Ovary (tissue), 10 donors: ENCODE results near the gene CST11. TPM values are rescaled to one million over a fixed set of nuclear protein-coding genes. Genes with fewer than 3 reads are reported as not detected.

Experiments used
- DNase-seq, 5 donors: peaks; one replicate each; pipeline ENCODE4 v3.0.0-alpha.2; 2019 to 2020
- H3K27ac ChIP-seq, 2 donors: fragments of 200-600 bp; one replicate each; pipeline versions ENCODE4 v1.5.1 to v1.8.0; 2019 to 2022
- H3K27me3 ChIP-seq: fragments of 200-600 bp; one replicate; pipeline ENCODE4 v1.8.0; 2022
- H3K36me3 ChIP-seq: fragments of 200-600 bp; sonication (generic); one replicate; pipeline ENCODE4 v1.5.1; 2019
- H3K4me1 ChIP-seq: one replicate; pipeline ENCODE4 v1.8.1; 2013; ENCODE audit warnings: mild to moderate bottlenecking, moderate library complexity; ENCODE audit not compliant: insufficient read depth
- H3K4me3 ChIP-seq: fragments of 200-600 bp; sonication (generic); one replicate; pipeline ENCODE4 v1.5.1; 2017
- H3K9me3 ChIP-seq, 2 donors: fragments of 200-600 bp in 1 of 2; sonication (generic) in 1 of 2; one replicate each; pipeline versions ENCODE4 v1.5.1 to v1.8.1; 2013 to 2019; ENCODE audit warnings: mild to moderate bottlenecking in 1 of 2, moderate library complexity in 1 of 2
- EP300 ChIP-seq: sonication (generic); formaldehyde crosslinking; IDR thresholded peaks from one replicate; pipeline ENCODE4 v1.6.1; 2017; ENCODE audit warnings: antibody characterized with exemption
- POLR2A ChIP-seq: fragments of 450-650 bp; IDR thresholded peaks from one replicate; pipeline ENCODE4 v1.6.1; 2017; ENCODE audit warnings: antibody characterized with exemption, mild to moderate bottlenecking, moderate library complexity
- WGBS, 3 donors: extraction: QIAGEN DNeasy Blood & Tissue Kit in 1 of 3; methylation state at CpG; one replicate each; pipeline versions ENCODE4 v1.1.5 to v1.1.7; 2013 to 2017; 5-methylcytosine and 5-hydroxymethylcytosine counted together
- intact Hi-C, 4 donors: fragments of 100-400 bp; cut with DNase I; formaldehyde crosslinking; loops; one replicate each; pipeline versions ENCODE4 v1.11.0 to v1.15.1; 2022 to 2023
- long read RNA-seq, 3 donors: library from polyadenylated mRNA in 2 of 3; unstranded in 2 of 3; transcript quantifications; one replicate each; pipeline ENCODE4 v2.0.0 and lab custom pipeline, GENCODE V29; 2021 to 2026
- polyA plus RNA-seq, 2 donors: library from polyadenylated mRNA; stranded (reverse); fragments of 200-250 nt in 1 of 2; fragments of 350-450 nt in 1 of 2; fragmentation: Illumina TruSeq in 1 of 2; extraction: RNeasy Lipid Tissue Mini Kit (QIAGEN cat#74804) in 1 of 2; gene quantifications; one replicate each; pipeline ENCODE4 v1.2.3, GENCODE V29; 2013 to 2014
- total RNA-seq, 7 donors: library from RNA; depleted of rRNA in 2 of 7; stranded (reverse); fragments of >200 nt in 2 of 7; fragmentation: NEBNext Ultra II Directional in 3 of 7; extraction: Animal tissue kit (Norgen Biotek cat#: 25700) in 3 of 7; gene quantifications; one replicate each; pipeline versions ENCODE4 v1.1.0 to v1.2.4, GENCODE V29; 2016 to 2023
- TF ChIP-seq, protein P1 (sequence below), 3 donors: fragments of 450-650 bp in 2 of 3; fragments of 200-600 bp in 1 of 3; IDR thresholded peaks; one replicate each; pipeline versions ENCODE4 v1.5.1 to v1.8.0; 2016 to 2022; ENCODE audit warnings: antibody characterized with exemption in 3 of 3, mild to moderate bottlenecking in 1 of 3
- donor health status: DM: no; HTN: no; CAD: no; lungs with moderate emphysema.
- donor health status: DM: no; HTN: no; CAD: no.
- donor health status: Bipolar disorder and iron deficiency.
- donor health status: DM: yes; HTN: yes; CAD: no.
- donor health status: DM: no; HTN: no; CAD: no.
- donor health status: DM: yes; HTN: yes; CAD: no.

The CST11 gene, protein sequence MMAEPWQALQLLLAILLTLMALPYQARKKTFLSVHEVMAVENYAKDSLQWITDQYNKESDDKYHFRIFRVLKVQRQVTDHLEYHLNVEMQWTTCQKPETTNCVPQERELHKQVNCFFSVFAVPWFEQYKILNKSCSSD
- total RNA-seq (not detected), polyA plus RNA-seq (not detected)
- long read RNA-seq, donor 1, result 0 reads
- long read RNA-seq, donor 2, result 0 reads
- long read RNA-seq, donor 3, result 0 reads

DNA sequence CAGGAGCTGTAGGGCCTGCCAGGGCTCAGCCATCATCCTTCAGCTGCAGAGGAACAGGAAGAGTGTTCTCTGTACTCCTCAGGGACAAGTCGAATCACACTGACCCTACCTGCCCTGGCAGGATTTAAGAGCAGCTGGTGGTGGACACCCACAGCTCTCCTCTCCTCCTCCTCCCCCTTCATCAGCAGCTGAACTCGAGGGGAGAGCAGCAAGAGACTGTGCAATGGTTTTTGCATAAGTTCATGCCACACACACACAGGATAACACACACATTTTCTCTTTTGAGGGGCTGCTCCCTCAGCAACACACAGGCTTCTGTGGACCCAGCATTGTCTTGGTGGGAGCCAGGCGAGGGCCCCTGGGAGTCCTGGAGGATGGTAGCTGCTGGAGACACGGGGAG is at the start of gene CST11:
Gene CST11 (minus strand): TSS at position 101 of the 400 bp plus-strand sequence. CDS start 65 bp downstream, at position 36.
- H3K27ac ChIP-seq, result no peak within 1 kb of the TSS
- no peaks in the 10 kb centered on the region for H3K36me3 ChIP-seq
- TF ChIP-seq POLR2A (no peak), EP300 (no peak)
- TF ChIP-seq, protein P1, sequence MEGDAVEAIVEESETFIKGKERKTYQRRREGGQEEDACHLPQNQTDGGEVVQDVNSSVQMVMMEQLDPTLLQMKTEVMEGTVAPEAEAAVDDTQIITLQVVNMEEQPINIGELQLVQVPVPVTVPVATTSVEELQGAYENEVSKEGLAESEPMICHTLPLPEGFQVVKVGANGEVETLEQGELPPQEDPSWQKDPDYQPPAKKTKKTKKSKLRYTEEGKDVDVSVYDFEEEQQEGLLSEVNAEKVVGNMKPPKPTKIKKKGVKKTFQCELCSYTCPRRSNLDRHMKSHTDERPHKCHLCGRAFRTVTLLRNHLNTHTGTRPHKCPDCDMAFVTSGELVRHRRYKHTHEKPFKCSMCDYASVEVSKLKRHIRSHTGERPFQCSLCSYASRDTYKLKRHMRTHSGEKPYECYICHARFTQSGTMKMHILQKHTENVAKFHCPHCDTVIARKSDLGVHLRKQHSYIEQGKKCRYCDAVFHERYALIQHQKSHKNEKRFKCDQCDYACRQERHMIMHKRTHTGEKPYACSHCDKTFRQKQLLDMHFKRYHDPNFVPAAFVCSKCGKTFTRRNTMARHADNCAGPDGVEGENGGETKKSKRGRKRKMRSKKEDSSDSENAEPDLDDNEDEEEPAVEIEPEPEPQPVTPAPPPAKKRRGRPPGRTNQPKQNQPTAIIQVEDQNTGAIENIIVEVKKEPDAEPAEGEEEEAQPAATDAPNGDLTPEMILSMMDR (IDR thresholded peaks at IDR 0.05), result no peak
- no peak for DNase-seq
- intact Hi-C loops, result no loop called here
- H3K9me3 ChIP-seq, result no peaks in the 10 kb centered on the region
- no peak within 1 kb of the TSS for H3K4me3 ChIP-seq
- H3K4me1 ChIP-seq, result no peaks in the 10 kb centered on the region
- 27 to 50% (median 30%) methylated on average over 4 of the region's 4 CpGs for WGBS, 3 donors
- no peaks in the 10 kb centered on the region for H3K27me3 ChIP-seq

DNA sequence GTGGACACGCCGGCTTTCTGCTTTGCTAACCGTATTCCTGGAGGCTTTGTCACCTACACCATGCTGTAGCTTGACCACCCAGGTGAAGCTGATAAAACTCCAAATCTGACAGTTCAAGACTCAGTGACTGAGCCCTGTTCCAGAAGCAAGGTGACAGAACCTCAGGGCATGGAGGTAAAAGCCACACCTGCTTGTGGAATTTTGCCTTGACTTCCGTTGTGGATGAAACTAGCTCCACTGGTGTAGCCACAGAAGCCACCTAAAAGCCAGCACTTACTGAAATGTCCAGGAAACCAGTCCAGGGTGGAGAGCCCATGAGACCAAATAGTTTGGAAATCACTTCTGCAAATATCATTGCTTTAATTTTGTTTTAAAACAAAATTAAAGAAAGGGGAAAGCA is 49.2 kb upstream of the CST11 start:
- Histone ChIP-seq H3K36me3 (no peaks in the 10 kb centered on the region), H3K27ac (no peak overlapping the region), H3K9me3 (no peaks in the 10 kb centered on the region), H3K4me3 (no peak overlapping the region), H3K4me1 (no peaks in the 10 kb centered on the region), H3K27me3 (no peaks in the 10 kb centered on the region)
- intact Hi-C loops, result no loop called here
- DNase-seq, result no peak
- WGBS, 3 donors, result 86 to 96% (median 89%) methylated on average over 4 of the region's 4 CpGs
- TF ChIP-seq, protein P1 (IDR thresholded peaks at IDR 0.05), result no peak
- TF ChIP-seq EP300 (no peak), POLR2A (no peak)

DNA sequence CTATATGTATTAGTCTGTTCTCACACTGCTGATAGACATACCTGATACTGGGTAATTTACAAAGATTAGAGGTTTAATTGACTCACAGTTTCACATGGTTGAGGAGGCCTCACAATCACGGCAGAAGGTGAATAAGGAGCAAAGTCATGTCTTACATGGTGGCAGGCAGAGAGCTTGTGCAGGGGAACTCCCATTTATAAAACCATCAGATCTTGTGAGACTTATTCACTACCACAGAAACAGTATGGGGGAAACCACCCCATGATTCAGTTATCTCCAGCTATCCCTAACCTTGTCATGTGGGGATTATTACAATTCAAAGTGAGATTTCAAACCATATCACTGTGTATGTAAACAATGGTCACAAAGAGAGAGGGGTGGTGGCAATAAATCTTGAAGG is 44.9 kb upstream of the CST11 start:
- Histone ChIP-seq H3K27ac (no peak overlapping the region), H3K4me3 (no peak overlapping the region), H3K4me1 (no peaks in the 10 kb centered on the region), H3K36me3 (no peaks in the 10 kb centered on the region), H3K9me3 (no peaks in the 10 kb centered on the region), H3K27me3 (no peaks in the 10 kb centered on the region)
- WGBS, 3 donors, result 63 to 78% (median 78%) methylated on average over 1 of the region's 1 CpG
- intact Hi-C loops, result no loop called here
- TF ChIP-seq EP300, result no peak
- no peak for DNase-seq

DNA sequence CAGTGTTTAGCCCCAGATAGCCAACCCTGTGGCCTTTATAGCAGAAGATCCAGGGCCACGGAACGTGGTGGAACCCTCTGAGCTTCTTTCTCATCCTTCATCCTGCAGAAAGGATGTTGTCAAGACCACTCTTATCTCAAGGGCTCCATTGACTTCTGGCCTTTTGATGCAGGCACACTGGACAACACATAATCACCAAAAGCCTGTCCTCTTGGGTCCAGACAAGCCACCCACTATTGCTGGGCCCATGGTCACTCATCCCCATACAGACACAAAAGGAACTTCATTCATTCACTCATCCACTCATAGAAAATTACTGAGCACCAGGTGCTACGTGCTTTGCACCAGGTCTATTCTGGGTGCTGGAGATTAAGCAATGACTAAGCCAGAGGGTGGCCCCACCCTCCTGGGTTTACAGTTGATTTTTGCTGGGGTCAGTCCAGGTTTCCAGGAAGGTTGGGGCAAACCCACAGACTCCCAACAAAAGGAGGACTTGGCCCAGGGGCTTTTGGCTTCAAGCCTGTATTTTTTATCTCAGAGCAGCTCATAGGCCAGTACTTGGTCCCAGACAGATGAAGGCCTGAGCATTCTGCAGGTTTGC is 40.6 kb upstream of the CST11 start:
- intact Hi-C loops, result no loop called here
- DNase-seq, result no peak
- no peak for TF ChIP-seq EP300
- no peak for TF ChIP-seq POLR2A
- TF ChIP-seq, protein P1 (IDR thresholded peaks at IDR 0.05), result no peak

DNA sequence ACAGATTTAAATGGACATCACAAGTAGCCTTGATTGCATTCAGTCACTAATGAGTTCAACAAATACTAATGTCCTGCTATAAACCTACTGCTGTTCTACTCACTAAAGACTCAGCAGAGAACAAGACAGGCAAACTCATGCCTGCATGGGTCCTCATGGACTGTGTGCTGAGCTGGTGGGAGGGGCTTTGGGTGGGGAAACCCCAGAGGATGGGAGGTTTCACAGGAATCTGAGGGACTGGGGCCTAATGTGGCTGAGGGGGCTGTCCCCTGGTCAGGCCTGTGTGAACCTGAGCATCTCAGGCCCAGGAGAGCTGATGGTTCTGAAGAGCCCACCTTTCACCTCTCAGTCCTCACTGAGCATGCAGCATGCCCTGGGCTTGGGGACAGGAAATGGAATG is 39.6 kb upstream of the CST11 start:
- Histone ChIP-seq H3K4me3 (no peak overlapping the region), H3K9me3 (no peaks in the 10 kb centered on the region), H3K27me3 (no peaks in the 10 kb centered on the region), H3K4me1 (no peaks in the 10 kb centered on the region), H3K36me3 (no peaks in the 10 kb centered on the region), H3K27ac (no peak overlapping the region)
- intact Hi-C loops, result no loop called here
- TF ChIP-seq, protein P1 (IDR thresholded peaks at IDR 0.05), result no peak
- TF ChIP-seq EP300 (no peak), POLR2A (no peak)
- DNase-seq, result no peak

More for the DNA sequence above, 40.6 kb upstream of the CST11 start:
- Histone ChIP-seq H3K9me3 (no peaks in the 10 kb centered on the region), H3K27ac (no peak overlapping the region), H3K36me3 (no peaks in the 10 kb centered on the region), H3K27me3 (no peaks in the 10 kb centered on the region), H3K4me1 (no peaks in the 10 kb centered on the region), H3K4me3 (no peak overlapping the region)
- 71 to 76% (median 73%) methylated on average over 3 of the region's 3 CpGs for WGBS, 3 donors
